ENCODE data around the gene NUFIP1. TPM values are rescaled to one million over a fixed set of nuclear protein-coding genes. Genes with fewer than 3 reads are reported as not detected.

Gene NUFIP1
- total and polyA plus RNA-seq, 2 of the 8 experiments (the other 6 are each of a cell fraction or from before 2014, with no cell fraction given): 4.6 to 16.6 TPM

- Histone ChIP-seq H4K8ac (ENCODE audit: extremely low read depth, insufficient read depth, low read length) (no peak overlapping the region), H3K18ac (ENCODE audit: extremely low read depth, low read length) (no peak overlapping the region), H2AFZ (ENCODE audit: low read length) (no peak overlapping the region), H3K79me2 (ENCODE audit: control insufficient read depth in 1 of 2, insufficient read depth in 2 of 2, low read length in 2 of 2) (no peaks in the 10 kb centered on the region), H2AK5ac (ENCODE audit: low read depth, low read length) (no peak overlapping the region), H4K20me1 (replicated peaks in 1 of 2; ENCODE audit: control insufficient read depth in 1 of 2, insufficient read depth in 2 of 2, low read length in 2 of 2) (no peaks in the 10 kb centered on the region), H3K4me1 (replicated peaks in 1 of 4; ENCODE audit: control insufficient read depth in 3 of 4, insufficient read depth in 4 of 4, low read length in 3 of 4) (no peaks in the 10 kb centered on the region), H3K14ac (ENCODE audit: insufficient read length) (no peak overlapping the region), H2BK120ac (replicated peaks; ENCODE audit: low read depth, low read length) (no peak overlapping the region), H3K23ac (ENCODE audit: insufficient read length) (no peak overlapping the region), H3K36me3 (ENCODE audit: control insufficient read depth in 2 of 4, insufficient read depth in 4 of 4, low read length in 3 of 4) (peaks cover 3 to 36% (median 19%) of the 10 kb centered on the region in 4 experiments; a peak in 6 of 8 replicates), H2BK12ac (ENCODE audit: low read depth, low read length) (no peak overlapping the region), H3K4me3 (ENCODE audit: extremely low read depth in 1 of 4, insufficient read depth in 2 of 4, low read depth in 3 of 4, low read length in 4 of 4) (no peak overlapping the region), H3K23me2 (ENCODE audit: low read depth, low read length) (no peaks in the 10 kb centered on the region), H2BK15ac (ENCODE audit: low read length) (no peak overlapping the region), H4K5ac (ENCODE audit: insufficient read length, low read depth, low read length) (no peak overlapping the region), H3K27ac (ENCODE audit: low read depth, low read length) (no peak overlapping the region), H3K9me3 (ENCODE audit: insufficient read depth in 2 of 2, low read depth in 1 of 2, low read length in 1 of 2) (no peaks in the 10 kb centered on the region), H3K4ac (replicated peaks; ENCODE audit: insufficient read length, low read depth, low read length) (no peak overlapping the region), H3K56ac (replicated peaks; ENCODE audit: insufficient read length, low read depth, low read length) (no peak overlapping the region), H2BK20ac (ENCODE audit: low read length) (no peak overlapping the region), H3K79me1 (ENCODE audit: low read depth, low read length) (no peaks in the 10 kb centered on the region), H3K4me2 (ENCODE audit: insufficient read depth in 1 of 2, low read depth in 2 of 2, low read length in 2 of 2) (no peak overlapping the region), H4K91ac (replicated peaks; ENCODE audit: insufficient read length, low read length) (no peak overlapping the region), H3K27me3 (replicated peaks in 1 of 4; ENCODE audit: control insufficient read depth in 3 of 4, extremely low read depth in 1 of 4, insufficient read depth in 3 of 4, low read length in 3 of 4) (no peaks in the 10 kb centered on the region), H3K9ac (replicated peaks in 1 of 4; ENCODE audit: extremely low read depth in 1 of 4, low read depth in 3 of 4, low read length in 3 of 4) (no peak overlapping the region), H2BK5ac (ENCODE audit: low read depth, low read length) (no peak overlapping the region)
- CTCF ChIA-PET (ENCODE audit: partially characterized antibody): interaction anchor here (0.7 to 1.2 kb wide), 2 partner anchors 37 to 94 kb away, joined by 3 to 4 read pairs; no protein-coding TSS in a partner anchor
- POLR2A ChIA-PET (ENCODE audit: partially characterized antibody): no interaction called here
- FAIRE-seq (no peak), DNase-seq (ENCODE audit: low read depth in 1 of 2, low spot score in 2 of 2) (no peak)
- WGBS, 2 experiments (ENCODE audit: extremely low coverage in 1 of 2, insufficient coverage in 1 of 2, insufficient read length in 1 of 2, insufficient replicate concordance in 2 of 2, low coverage in 1 of 2, low lambda C conversion rate in 2 of 2, missing lambda C conversion rate in 1 of 2): 90% methylated on average over 6 of the region's 6 CpGs; no CpG with 5 or more reads in 1 of the 2 experiments
- TF ChIP-seq POLR2AphosphoS5 (IDR thresholded peaks at IDR 0.05; ENCODE audit: low read depth, low read length): no peak
- TF ChIP-seq CEBPB (IDR thresholded peaks at IDR 0.05; ENCODE audit: low read depth, low read length): peak; percentile 26; the same call in 1 of the 2 replicates
These were observed 21.9 kb upstream of the NUFIP1 start for GRCh38 chr13:45011198-45011597.
